ENCODE measurements around the gene ACBD5.
"Not testable (repeated sequence)": the region's sequence is repeated elsewhere in the genome, so short reads cannot be mapped to it uniquely, and the experiment has no call there.

ACBD5 gene

GRCh38 chr10:27237531-27237930 is 3.1 kb downstream of the ACBD5 start:
- not testable (repeated sequence) for DNase-seq

- DNase-seq = not testable (repeated sequence)
These were observed 3.9 kb downstream of the ACBD5 start for GRCh38 chr10:27236589-27237128.

- no peak for DNase-seq
These were observed 4.9 kb downstream of the ACBD5 start for GRCh38 chr10:27235706-27236105.

GRCh38 chr10:27230022-27230421 is 10.6 kb downstream of the ACBD5 start:
- no peak for DNase-seq

GRCh38 chr10:27225642-27226257 is 14.8 kb downstream of the ACBD5 start:
- DNase-seq = no peak

GRCh38 chr10:27225011-27225590 is 15.5 kb downstream of the ACBD5 start:
- no peak for DNase-seq

GRCh38 chr10:27223964-27224363 is 16.6 kb downstream of the ACBD5 start:
- peak; percentile 38 to 47 for DNase-seq

GRCh38 chr10:27207350-27207749 is 33.2 kb downstream of the ACBD5 start:
- no peak for DNase-seq

GRCh38 chr10:27203806-27204205 is 36.8 kb downstream of the ACBD5 start:
- no peak for DNase-seq

- DNase-seq = no peak
These were observed 42.5 kb downstream of the ACBD5 start for GRCh38 chr10:27197980-27198620.

- DNase-seq = no peak
These were observed 48.3 kb downstream of the ACBD5 start for GRCh38 chr10:27192284-27192683.

GRCh38 chr10:27190508-27190907 is 50.1 kb downstream of the ACBD5 start:
- no peak for DNase-seq

- no peak for DNase-seq
These were observed 51.7 kb downstream of the ACBD5 start for GRCh38 chr10:27188897-27189296.

GRCh38 chr10:27188259-27188658 is 52.3 kb downstream of the ACBD5 start:
- no peak for DNase-seq

GRCh38 chr10:27169849-27170248 is 70.7 kb downstream of the ACBD5 start:
- DNase-seq = no peak

- DNase-seq = no peak
These were observed 82.2 kb downstream of the ACBD5 start for GRCh38 chr10:27158421-27158820.

- DNase-seq = no peak
These were observed 83.4 kb downstream of the ACBD5 start for GRCh38 chr10:27157150-27157549.

GRCh38 chr10:27156566-27156965 is 84.0 kb downstream of the ACBD5 start:
- not testable (repeated sequence) for DNase-seq

- DNase-seq = peak; percentile 92 to 93
These were observed 85.4 kb downstream of the ACBD5 start, which contains the start of gene MASTL for GRCh38 chr10:27155066-27155754. MASTL (plus strand) TSS chr10:27155352; CDS start chr10:27155427, 75 bp downstream.

GRCh38 chr10:27153845-27154193 is 86.8 kb downstream of the ACBD5 start:
- no peak for DNase-seq

GRCh38 chr10:27153329-27153728 is 87.3 kb downstream of the ACBD5 start:
- no peak for DNase-seq

GRCh38 chr10:27152687-27153086 is 87.9 kb downstream of the ACBD5 start:
- no peak for DNase-seq

- DNase-seq = no peak
These were observed 90.3 kb downstream of the ACBD5 start for GRCh38 chr10:27150261-27150660.

- no peak for DNase-seq
These were observed 92.9 kb downstream of the ACBD5 start for GRCh38 chr10:27147701-27148100.

All from stimulated activated CD4-positive, alpha-beta T cell treated with anti-CD3 and anti-CD28 coated beads, Interleukin-2, amount 100 ng/mL, for 24 hours (primary cell).